ENCODE data around the gene UNG. TPM values are rescaled to one million over a fixed set of nuclear protein-coding genes. Genes with fewer than 3 reads are reported as not detected.
A peak's percentile ranks its signal among the peaks of the same experiment; 100 is the strongest.

UNG gene
- total and polyA plus RNA-seq, 9 of the 15 experiments (the other 6 are each of a cell fraction or from before 2014, with no cell fraction given) = 8.4 to 59.8 (median 41.0) TPM

GRCh38 chr12:109093022-109093918 is 4.1 kb upstream of the UNG start, which contains the start of gene ALKBH2 (continued):
- TF ChIP-seq NKRF (IDR thresholded peaks at IDR 0.05; ENCODE audit: borderline replicate concordance) = peak; percentile 87
- TF ChIP-seq KAT8 (IDR thresholded peaks at IDR 0.05; ENCODE audit: low read depth) = no peak
- no peak for TF ChIP-seq CBFB (CRISPR knock-in tag; IDR thresholded peaks at IDR 0.05)
- peak; percentile 25 for TF ChIP-seq ASH1L (IDR thresholded peaks at IDR 0.05; ENCODE audit: borderline replicate concordance, low read depth, partially characterized antibody)
- TF ChIP-seq ZNF830 (CRISPR knock-in tag; IDR thresholded peaks at IDR 0.05) = 0 out of 2 replicates have a peak, but pooled peaks have one; percentile 47
- 0 out of 2 replicates have a peak, but pooled peaks have one; percentile 36 for TF ChIP-seq ZNF384 (IDR thresholded peaks at IDR 0.05; ENCODE audit: low read depth, low read length)
- peak; percentile 90; the same call in 1 of the 2 replicates for TF ChIP-seq E2F1 (CRISPR knock-in tag; IDR thresholded peaks at IDR 0.05)
- peak; percentile 85; the same call in 1 of the 2 replicates for TF ChIP-seq ZNF511 (CRISPR knock-in tag; IDR thresholded peaks at IDR 0.05)
- no peak for TF ChIP-seq NFRKB (IDR thresholded peaks at IDR 0.05; ENCODE audit: low read depth)
- peak; percentile 81 for TF ChIP-seq KDM5B (IDR thresholded peaks at IDR 0.05; ENCODE audit: insufficient replicate concordance, low read depth, low read length)
- peak; percentile 64 for TF ChIP-seq GMEB1 (CRISPR knock-in tag; IDR thresholded peaks at IDR 0.05)
- no peak for TF ChIP-seq ZBTB7A (IDR thresholded peaks at IDR 0.05; ENCODE audit: borderline replicate concordance, control insufficient read depth, low read depth, low read length)
- TF ChIP-seq ZNF76 (CRISPR knock-in tag; IDR thresholded peaks at IDR 0.05; ENCODE audit: borderline replicate concordance) = no peak
- peak; percentile 19; the same call in 1 of the 2 replicates for TF ChIP-seq SMARCA4 (IDR thresholded peaks at IDR 0.05)
- TF ChIP-seq E2F8 (IDR thresholded peaks at IDR 0.05; ENCODE audit: low read depth, partially characterized antibody) = peak; percentile 62
- TF ChIP-seq HNRNPK (IDR thresholded peaks at IDR 0.05; ENCODE audit: low read depth, low read length, poor library complexity, severe bottlenecking) = no peak
- TF ChIP-seq KAT7 (CRISPR knock-in tag; IDR thresholded peaks at IDR 0.05; ENCODE audit: borderline replicate concordance) = 0 out of 2 replicates have a peak, but pooled peaks have one; percentile 72

Measured in K562 (cell line).